Astrocyte of the cerebellum (primary cell): Measurements from ENCODE around the gene SLAIN1.
"Not testable (repeated sequence)": the region's sequence is repeated elsewhere in the genome, so short reads cannot be mapped to it uniquely, and the experiment has no call there.

Experiments
- DNase-seq: peaks from one replicate; pipeline ENCODE4 v3.0.0-alpha.2; 2011; ENCODE audit warnings: low read depth
- H3K4me3 ChIP-seq: 2 replicates; pipeline ENCODE4 v1.5.1; 2011; ENCODE audit warnings: mild to moderate bottlenecking, low read depth, low read length, moderate library complexity
- in situ Hi-C: cut with HindIII; loops from 2 replicates; pipeline ENCODE4 v1.10.0; 2017; ENCODE audit warnings: low sequenced_read_pairs
- TF ChIP-seq, protein P1 (sequence below): IDR thresholded peaks from 2 replicates; pipeline ENCODE4 v1.5.1; 2012; ENCODE audit warnings: low read length, low read depth, moderate library complexity, mild to moderate bottlenecking; ENCODE audit errors: missing control alignments

SLAIN1 gene

DNA sequence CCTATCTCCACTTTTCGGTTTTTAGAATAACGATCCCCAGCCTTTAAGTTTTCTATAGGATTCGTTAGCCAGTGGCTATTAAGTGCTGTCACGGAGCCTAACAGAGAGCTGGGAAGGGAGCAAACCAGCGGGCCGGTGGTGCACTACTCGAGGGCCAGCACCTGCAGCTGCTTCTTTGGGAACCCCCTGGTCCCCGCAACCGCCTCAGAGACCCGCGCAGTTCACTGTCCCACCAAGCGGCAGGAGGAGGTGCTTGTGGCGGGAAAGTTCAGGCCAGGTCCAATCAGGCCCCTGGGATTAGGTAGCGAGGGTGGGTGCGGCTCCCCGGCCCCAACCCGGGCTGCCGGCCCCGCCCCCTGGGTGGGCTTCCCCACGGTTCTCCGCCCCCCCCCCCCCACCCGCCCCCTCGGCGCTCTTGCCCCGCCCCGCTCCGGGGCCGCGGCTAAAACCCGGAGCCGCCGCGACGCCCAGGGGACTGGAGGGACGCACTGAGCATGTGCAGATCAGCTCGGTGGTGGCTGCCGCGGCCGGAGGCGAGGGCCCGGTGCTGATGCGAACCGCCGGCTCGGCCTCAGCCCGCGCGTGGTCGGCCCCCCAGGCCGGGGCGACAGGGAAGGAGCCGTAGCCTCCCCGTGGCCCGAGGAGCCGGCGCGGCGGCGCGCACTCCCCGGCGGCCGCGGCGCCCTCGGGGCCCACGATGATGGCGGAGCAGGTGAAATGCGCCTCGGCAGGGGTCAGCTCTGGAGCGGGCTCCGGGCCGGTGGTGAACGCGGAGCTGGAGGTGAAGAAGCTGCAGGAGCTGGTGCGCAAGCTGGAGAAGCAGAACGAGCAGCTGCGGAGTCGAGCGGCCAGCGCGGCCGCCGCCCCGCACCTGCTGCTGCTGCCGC is at the start of gene SLAIN1:
Gene SLAIN1 (plus strand): TSS at position 471 of the 887 bp plus-strand sequence. CDS start 227 bp downstream, at position 698.
- TF ChIP-seq, protein P1, sequence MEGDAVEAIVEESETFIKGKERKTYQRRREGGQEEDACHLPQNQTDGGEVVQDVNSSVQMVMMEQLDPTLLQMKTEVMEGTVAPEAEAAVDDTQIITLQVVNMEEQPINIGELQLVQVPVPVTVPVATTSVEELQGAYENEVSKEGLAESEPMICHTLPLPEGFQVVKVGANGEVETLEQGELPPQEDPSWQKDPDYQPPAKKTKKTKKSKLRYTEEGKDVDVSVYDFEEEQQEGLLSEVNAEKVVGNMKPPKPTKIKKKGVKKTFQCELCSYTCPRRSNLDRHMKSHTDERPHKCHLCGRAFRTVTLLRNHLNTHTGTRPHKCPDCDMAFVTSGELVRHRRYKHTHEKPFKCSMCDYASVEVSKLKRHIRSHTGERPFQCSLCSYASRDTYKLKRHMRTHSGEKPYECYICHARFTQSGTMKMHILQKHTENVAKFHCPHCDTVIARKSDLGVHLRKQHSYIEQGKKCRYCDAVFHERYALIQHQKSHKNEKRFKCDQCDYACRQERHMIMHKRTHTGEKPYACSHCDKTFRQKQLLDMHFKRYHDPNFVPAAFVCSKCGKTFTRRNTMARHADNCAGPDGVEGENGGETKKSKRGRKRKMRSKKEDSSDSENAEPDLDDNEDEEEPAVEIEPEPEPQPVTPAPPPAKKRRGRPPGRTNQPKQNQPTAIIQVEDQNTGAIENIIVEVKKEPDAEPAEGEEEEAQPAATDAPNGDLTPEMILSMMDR: no peak
- in situ Hi-C loops: no loop called here
- peak within 1 kb of the TSS; percentile 47 for H3K4me3 ChIP-seq
- peak; percentile 26 for DNase-seq

DNA sequence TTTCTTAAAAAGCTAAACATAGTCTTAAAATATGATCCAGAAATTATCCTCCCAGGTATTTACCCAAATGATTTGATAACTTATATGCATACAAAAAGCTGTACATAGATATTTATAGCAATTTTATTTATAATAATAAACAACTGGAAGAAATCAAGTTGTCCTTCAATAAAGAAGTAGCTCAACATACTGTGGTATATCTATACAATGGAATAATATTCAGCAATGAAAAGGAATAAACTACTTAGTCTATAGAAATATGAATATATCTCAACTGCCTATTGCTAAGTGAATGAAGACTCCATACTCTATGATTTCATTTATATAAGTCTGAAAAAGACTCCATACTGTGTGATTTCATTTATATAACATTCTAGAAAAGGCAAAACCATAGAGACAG is 47.1 kb upstream of the SLAIN1 start:
- TF ChIP-seq, protein P1: no peak
- H3K4me3 ChIP-seq: no peak overlapping the region
- DNase-seq: no peak
- in situ Hi-C loops: no loop called here

DNA sequence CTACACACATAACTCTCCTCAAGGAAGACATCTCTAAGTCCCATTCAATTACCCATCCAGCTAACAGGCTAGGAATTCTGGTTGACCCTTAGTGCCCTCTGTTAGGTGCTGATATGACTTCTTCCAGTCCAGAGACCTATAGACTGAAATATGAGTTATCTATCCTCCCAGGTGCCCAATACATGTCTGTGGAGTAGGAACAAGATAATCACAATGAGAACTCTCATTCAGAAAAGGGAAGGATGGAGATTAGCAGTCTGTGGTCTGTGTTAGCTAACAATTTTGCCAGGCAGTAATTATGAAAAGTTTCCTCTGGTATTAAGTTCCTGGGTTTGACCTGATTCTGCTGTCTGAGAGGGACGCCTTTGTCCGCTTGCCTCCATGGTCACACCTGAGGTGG is 44.2 kb upstream of the SLAIN1 start:
- DNase-seq: no peak
- in situ Hi-C loops: no loop called here
- TF ChIP-seq, protein P1: no peak
- no peak overlapping the region for H3K4me3 ChIP-seq

- in situ Hi-C loops, DNase-seq, H3K4me3 ChIP-seq: not testable (repeated sequence)
Measured at GRCh38 chr13:77660016-77660415, 37.5 kb upstream of the SLAIN1 start.

- TF ChIP-seq, protein P1: no peak
- in situ Hi-C loops: no loop called here
- DNase-seq: no peak
- H3K4me3 ChIP-seq: no peak overlapping the region
Measured at GRCh38 chr13:77660841-77661250, 36.6 kb upstream of the SLAIN1 start.

DNA sequence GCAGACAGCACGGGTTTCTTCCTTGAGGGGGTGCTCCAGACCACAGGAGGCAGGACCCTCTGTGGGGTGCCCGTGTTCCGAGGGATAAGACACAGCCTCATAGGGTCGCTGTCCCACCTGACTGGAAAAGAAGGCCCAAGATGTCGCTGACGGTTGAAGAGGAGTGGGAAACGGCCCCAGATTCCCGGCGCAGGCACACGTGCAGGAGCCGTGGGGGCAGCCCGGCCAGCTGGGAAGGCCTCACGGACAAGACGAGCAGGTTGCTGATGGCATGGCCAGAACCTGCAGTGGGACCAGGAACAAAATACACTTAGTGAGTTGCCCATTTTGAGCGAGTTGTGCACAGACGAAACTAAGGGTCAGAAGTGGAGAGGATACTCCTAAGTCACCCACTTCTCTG is 35.2 kb upstream of the SLAIN1 start:
- H3K4me3 ChIP-seq, in situ Hi-C loops, DNase-seq: not testable (repeated sequence)

- H3K4me3 ChIP-seq, in situ Hi-C loops, DNase-seq: not testable (repeated sequence)
Measured at GRCh38 chr13:77662831-77663230, 34.7 kb upstream of the SLAIN1 start.

- DNase-seq: no peak
- TF ChIP-seq, protein P1: no peak
- H3K4me3 ChIP-seq: no peak overlapping the region
- in situ Hi-C loops: no loop called here
Measured at GRCh38 chr13:77674852-77675251, 22.6 kb upstream of the SLAIN1 start.
